Caco-2 (cell line): ENCODE data around the gene DPAGT1. TPM values are rescaled to one million over a fixed set of nuclear protein-coding genes. Genes with fewer than 3 reads are reported as not detected.

ENCODE experiments used
- BruUV-seq: library from RNA; stranded (reverse); fragments of 400-500 nt; replicated peaks from 2 replicates; lab custom pipeline; 2021; lab: Mats Ljungman, UMichigan
- CTCF ChIA-PET: fragments of 300-600 bp; sonication (Branson Sonifier 250); formaldehyde crosslinking; loops from one replicate; lab custom pipeline; 2022; ENCODE audit warnings: antibody characterized with exemption; lab: Charles Lee
- POLR2A ChIA-PET: fragments of 300-600 bp; sonication (Branson Sonifier 250); formaldehyde crosslinking; loops from one replicate; lab custom pipeline; 2022; ENCODE audit warnings: antibody characterized with exemption; lab: Charles Lee
- DNase-seq, 2 experiments: peaks; one replicate each; pipeline versions ENCODE4 v3.0.0 to v3.0.0-alpha.2; 2020 to 2022
- H3K27me3 ChIP-seq: replicated peaks from 2 replicates; pipeline ENCODE4 v1.6.0; 2011; ENCODE audit warnings: low read length; ENCODE audit not compliant: control insufficient read depth, insufficient read depth
- H3K36me3 ChIP-seq: 2 replicates; pipeline ENCODE4 v1.5.1; 2011; ENCODE audit warnings: low read length; ENCODE audit not compliant: control insufficient read depth, insufficient read depth
- H3K4me1 ChIP-seq: fragments of 250-450 bp; sonication (Bioruptor Pico); 2 replicates; pipeline ENCODE4 v1.5.1; 2020; ENCODE audit warnings: mild to moderate bottlenecking
- H3K4me3 ChIP-seq: 2 replicates; pipeline ENCODE4 v1.5.1; 2011; ENCODE audit warnings: low read depth, mild to moderate bottlenecking, control low read depth, low read length
- H3K9me3 ChIP-seq: fragments of 250-450 bp; sonication (Bioruptor Pico); 2 replicates; pipeline ENCODE4 v1.5.1; 2020; ENCODE audit warnings: mild to moderate bottlenecking, moderate library complexity
- H3K27ac Mint-ChIP-seq: one replicate; pipeline ENCODE4 v1.8.0; 2022; ENCODE audit warnings: mixed read lengths; ENCODE audit not compliant: unreplicated experiment
- H3K27me3 Mint-ChIP-seq: one replicate; pipeline ENCODE4 v1.8.0; 2022; ENCODE audit warnings: mixed read lengths; ENCODE audit not compliant: insufficient read depth, unreplicated experiment
- H3K36me3 Mint-ChIP-seq: one replicate; pipeline ENCODE4 v1.8.0; 2022; ENCODE audit warnings: mild to moderate bottlenecking, mixed read lengths; ENCODE audit not compliant: insufficient read depth, unreplicated experiment
- H3K4me1 Mint-ChIP-seq: one replicate; pipeline ENCODE4 v1.8.0; 2022; ENCODE audit warnings: low read depth, mixed read lengths; ENCODE audit not compliant: unreplicated experiment
- H3K4me3 Mint-ChIP-seq: one replicate; pipeline ENCODE4 v1.8.0; 2022; ENCODE audit warnings: mild to moderate bottlenecking, moderate library complexity, mixed read lengths; ENCODE audit not compliant: unreplicated experiment
- H3K9me3 Mint-ChIP-seq: one replicate; pipeline ENCODE4 v1.8.0; 2022; ENCODE audit warnings: mixed read lengths; ENCODE audit not compliant: unreplicated experiment
- intact Hi-C: fragments of 100-400 bp; cut with micrococcal nuclease; formaldehyde crosslinking; loops from one replicate; pipeline ENCODE4 v1.10.0; 2022; ENCODE audit not compliant: unreplicated experiment
- total RNA-seq: library from RNA; stranded (reverse); gene quantifications from 2 replicates; pipeline ENCODE4 v1.2.3, GENCODE V29; 2022
- TF ChIP-seq, protein P1 (sequence below), 2 experiments: fragments of 200-600 bp in 1 of 2; IDR thresholded peaks; 1 replicate in 1 of 2; 2 replicates in 1 of 2; pipeline versions ENCODE4 v1.5.1 to v1.8.0; 2011 to 2022; ENCODE audit warnings: antibody characterized with exemption in 1 of 2, control low read depth in 1 of 2, inconsistent platforms in 1 of 2, low read depth in 1 of 2, low read length in 1 of 2, mild to moderate bottlenecking in 1 of 2, moderate library complexity in 1 of 2; ENCODE audit not compliant: insufficient read depth in 1 of 2, severe bottlenecking in 1 of 2, unreplicated experiment in 1 of 2

DPAGT1 gene
- total RNA-seq, 1 experiment from 2014 or later = 117 TPM

DNA sequence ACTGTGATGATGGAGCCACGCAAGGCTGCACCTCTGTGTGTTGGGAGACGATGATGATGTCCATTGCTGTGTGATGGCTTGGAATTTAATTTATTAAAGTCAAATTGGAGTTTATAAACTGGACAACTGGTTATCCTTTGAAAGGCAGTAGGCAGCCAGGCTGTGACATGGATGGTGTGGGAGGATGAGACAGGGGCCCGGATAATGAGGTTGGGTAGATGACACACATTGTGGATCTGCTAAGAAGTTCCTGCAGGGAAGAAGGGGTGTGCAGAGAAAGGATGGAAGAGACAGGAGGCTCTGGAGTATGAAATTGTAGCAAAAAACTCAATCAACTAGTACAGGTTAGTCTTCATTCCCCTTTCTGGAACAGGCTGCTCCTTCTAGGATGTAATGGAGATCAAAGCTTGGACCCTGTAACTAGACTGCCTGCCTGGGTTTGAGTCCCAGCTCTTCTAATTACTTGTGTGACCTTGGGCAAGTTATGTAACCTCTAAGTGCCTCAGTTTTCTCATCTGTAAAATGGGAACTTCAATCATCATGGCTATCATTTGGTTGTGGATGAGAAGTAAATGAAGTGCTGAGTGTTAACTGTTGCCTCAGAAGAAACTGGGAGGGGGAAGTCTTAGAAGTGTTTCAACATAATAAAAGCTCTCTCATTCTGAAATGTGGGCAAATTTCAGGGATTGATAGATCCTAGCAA lies 15.5 kb upstream of the DPAGT1 start:
- Mint-ChIP-seq H3K4me3 (no peak overlapping the region), H3K27me3 (no peaks in the 10 kb centered on the region), H3K4me1 (peaks cover 11% of the 10 kb centered on the region), H3K36me3 (peaks cover 19% of the 10 kb centered on the region), H3K9me3 (no peaks in the 10 kb centered on the region), H3K27ac (no peak overlapping the region)
- no peaks in the 10 kb centered on the region for H3K27me3 ChIP-seq
- TF ChIP-seq, protein P1, sequence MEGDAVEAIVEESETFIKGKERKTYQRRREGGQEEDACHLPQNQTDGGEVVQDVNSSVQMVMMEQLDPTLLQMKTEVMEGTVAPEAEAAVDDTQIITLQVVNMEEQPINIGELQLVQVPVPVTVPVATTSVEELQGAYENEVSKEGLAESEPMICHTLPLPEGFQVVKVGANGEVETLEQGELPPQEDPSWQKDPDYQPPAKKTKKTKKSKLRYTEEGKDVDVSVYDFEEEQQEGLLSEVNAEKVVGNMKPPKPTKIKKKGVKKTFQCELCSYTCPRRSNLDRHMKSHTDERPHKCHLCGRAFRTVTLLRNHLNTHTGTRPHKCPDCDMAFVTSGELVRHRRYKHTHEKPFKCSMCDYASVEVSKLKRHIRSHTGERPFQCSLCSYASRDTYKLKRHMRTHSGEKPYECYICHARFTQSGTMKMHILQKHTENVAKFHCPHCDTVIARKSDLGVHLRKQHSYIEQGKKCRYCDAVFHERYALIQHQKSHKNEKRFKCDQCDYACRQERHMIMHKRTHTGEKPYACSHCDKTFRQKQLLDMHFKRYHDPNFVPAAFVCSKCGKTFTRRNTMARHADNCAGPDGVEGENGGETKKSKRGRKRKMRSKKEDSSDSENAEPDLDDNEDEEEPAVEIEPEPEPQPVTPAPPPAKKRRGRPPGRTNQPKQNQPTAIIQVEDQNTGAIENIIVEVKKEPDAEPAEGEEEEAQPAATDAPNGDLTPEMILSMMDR (IDR thresholded peaks at IDR 0.05; ENCODE audit: insufficient read depth in 1 of 2, low read depth in 1 of 2, low read length in 1 of 2, severe bottlenecking in 1 of 2, unreplicated experiment in 1 of 2) = no peak
- no peak overlapping the region for H3K4me3 ChIP-seq
- intact Hi-C loops = no loop called here
- POLR2A ChIA-PET = no interaction called here
- no peak for DNase-seq
- H3K36me3 ChIP-seq = no peaks in the 10 kb centered on the region
- 0 out of 2 replicates have a peak, but pooled peaks cover 4% of the 10 kb centered on the region for H3K4me1 ChIP-seq
- BruUV-seq = no TSS peak
- CTCF ChIA-PET = no interaction called here
- H3K9me3 ChIP-seq = no peaks in the 10 kb centered on the region

DNA sequence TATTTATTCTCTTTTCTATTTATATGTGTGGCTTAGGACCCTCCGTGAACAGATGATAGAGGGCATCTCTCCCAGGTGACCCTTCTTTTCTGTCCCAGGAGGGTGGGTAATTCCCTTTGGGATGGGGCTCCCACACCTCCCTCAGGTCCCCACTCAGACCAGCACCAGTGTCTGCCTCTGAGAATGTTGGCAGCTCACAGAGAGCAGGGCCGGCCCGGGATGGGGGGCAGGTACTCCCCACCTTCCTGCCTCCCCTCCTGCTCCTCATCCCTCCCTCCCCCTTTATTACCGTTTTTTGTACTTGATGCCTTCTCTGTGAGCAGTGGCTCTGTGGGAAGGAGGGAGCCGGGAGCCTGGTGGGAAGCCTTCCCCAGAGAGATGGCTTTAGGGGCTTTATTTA lies 14.9 kb upstream of the DPAGT1 start:
- DNase-seq = no peak
- no TSS peak for BruUV-seq
- Mint-ChIP-seq H3K27ac (no peak overlapping the region), H3K9me3 (no peaks in the 10 kb centered on the region), H3K4me1 (peaks cover 10% of the 10 kb centered on the region), H3K27me3 (no peaks in the 10 kb centered on the region), H3K4me3 (no peak overlapping the region), H3K36me3 (peaks cover 18% of the 10 kb centered on the region)
- ChIA-PET POLR2A (no interaction called here), CTCF (interaction anchor here (1.2 kb wide), 1 partner anchor 14 kb away, joined by 4 read pairs; no protein-coding TSS in a partner anchor)
- no peaks in the 10 kb centered on the region for H3K27me3 ChIP-seq
- H3K4me3 ChIP-seq = no peak overlapping the region
- TF ChIP-seq, protein P1 (IDR thresholded peaks at IDR 0.05; ENCODE audit: insufficient read depth in 1 of 2, low read depth in 1 of 2, low read length in 1 of 2, severe bottlenecking in 1 of 2, unreplicated experiment in 1 of 2) = no peak
- intact Hi-C loops = no loop called here
- H3K36me3 ChIP-seq = 0 out of 2 replicates have a peak, but pooled peaks cover 2% of the 10 kb centered on the region
- 0 out of 2 replicates have a peak, but pooled peaks cover 4% of the 10 kb centered on the region for H3K4me1 ChIP-seq
- no peaks in the 10 kb centered on the region for H3K9me3 ChIP-seq

DNA sequence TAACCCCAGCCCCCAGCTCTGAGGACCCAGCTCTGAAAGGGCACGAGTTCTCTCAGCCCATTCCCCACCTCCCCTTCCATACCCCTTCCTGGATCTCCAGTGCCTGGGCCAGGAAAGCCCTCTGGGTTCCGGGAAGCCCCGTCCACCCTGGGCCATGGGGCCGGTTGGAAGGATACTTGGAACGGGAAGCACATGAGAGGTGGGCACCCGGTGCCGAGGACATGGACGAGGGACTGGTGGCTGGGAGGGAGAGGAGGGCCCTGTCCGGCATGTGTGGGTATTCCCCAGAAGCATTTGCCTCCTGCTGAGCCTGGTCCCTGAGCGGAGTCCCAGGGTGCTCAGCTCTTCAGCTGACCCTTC lies 14.6 kb upstream of the DPAGT1 start:
- H3K36me3 ChIP-seq = 0 out of 2 replicates have a peak, but pooled peaks cover 2% of the 10 kb centered on the region
- ChIA-PET POLR2A (no interaction called here), CTCF (interaction anchor here (1.2 kb wide), 1 partner anchor 14 kb away, joined by 4 read pairs; no protein-coding TSS in a partner anchor)
- no peak for DNase-seq
- intact Hi-C loops = no loop called here
- H3K9me3 ChIP-seq = no peaks in the 10 kb centered on the region
- H3K4me1 ChIP-seq = 0 out of 2 replicates have a peak, but pooled peaks cover 4% of the 10 kb centered on the region
- Mint-ChIP-seq H3K4me1 (peaks cover 10% of the 10 kb centered on the region), H3K9me3 (no peaks in the 10 kb centered on the region), H3K27me3 (no peaks in the 10 kb centered on the region), H3K27ac (no peak overlapping the region), H3K36me3 (peaks cover 18% of the 10 kb centered on the region), H3K4me3 (no peak overlapping the region)
- H3K4me3 ChIP-seq = no peak overlapping the region
- TF ChIP-seq, protein P1 (IDR thresholded peaks at IDR 0.05; ENCODE audit: insufficient read depth in 1 of 2, low read depth in 1 of 2, low read length in 1 of 2, severe bottlenecking in 1 of 2, unreplicated experiment in 1 of 2) = no peak
- BruUV-seq = no TSS peak
- H3K27me3 ChIP-seq = no peaks in the 10 kb centered on the region
